HG02884 (cell line): ENCODE data around the gene RILPL2.
"Not testable (repeated sequence)": the region's sequence is repeated elsewhere in the genome, so short reads cannot be mapped to it uniquely, and the experiment has no call there.

Source experiments
- ATAC-seq: cut with Tn5 transposase; IDR thresholded peaks from one replicate; pipeline ENCODE4 v1.9.1; 2021; ENCODE audit warnings: mild to moderate bottlenecking, moderate library complexity; ENCODE audit not compliant: unreplicated experiment

RILPL2 gene

GRCh38 chr12:123436017-123436964 lies at the start of gene RILPL2:
Gene RILPL2 (minus strand): TSS chr12:123436684. CDS start chr12:123436420, 264 bp downstream.
- ATAC-seq: peak; percentile 63

GRCh38 chr12:123485756-123486155 lies 49.3 kb upstream of the RILPL2 start:
- no peak for ATAC-seq

GRCh38 chr12:123483602-123484248 lies 47.2 kb upstream of the RILPL2 start:
- ATAC-seq: no peak

- ATAC-seq: no peak
Observed at GRCh38 chr12:123482876-123483275, 46.4 kb upstream of the RILPL2 start.

- ATAC-seq: not testable (repeated sequence)
Observed at GRCh38 chr12:123481251-123481650, 44.8 kb upstream of the RILPL2 start.

- ATAC-seq: no peak
Observed at GRCh38 chr12:123479442-123480180, 43.1 kb upstream of the RILPL2 start.

- ATAC-seq: no peak
Observed at GRCh38 chr12:123478762-123479161, 42.3 kb upstream of the RILPL2 start.

GRCh38 chr12:123478069-123478468 lies 41.6 kb upstream of the RILPL2 start:
- no peak for ATAC-seq

- no peak for ATAC-seq
Observed at GRCh38 chr12:123475246-123475703, 38.8 kb upstream of the RILPL2 start.

GRCh38 chr12:123474485-123475245 lies 38.2 kb upstream of the RILPL2 start:
- ATAC-seq: no peak

- no peak for ATAC-seq
Observed at GRCh38 chr12:123472438-123472849, 36.0 kb upstream of the RILPL2 start.

- no peak for ATAC-seq
Observed at GRCh38 chr12:123471374-123472068, 35.0 kb upstream of the RILPL2 start.

GRCh38 chr12:123469978-123470377 lies 33.5 kb upstream of the RILPL2 start:
- no peak for ATAC-seq

GRCh38 chr12:123468786-123469185 lies 32.3 kb upstream of the RILPL2 start:
- peak; percentile 72 for ATAC-seq

- no peak for ATAC-seq
Observed at GRCh38 chr12:123465084-123465483, 28.6 kb upstream of the RILPL2 start.

- not testable (repeated sequence) for ATAC-seq
Observed at GRCh38 chr12:123463174-123463573, 26.7 kb upstream of the RILPL2 start.

- ATAC-seq: peak; percentile 51
Observed at GRCh38 chr12:123457980-123458779, 21.7 kb upstream of the RILPL2 start, which contains the start of gene SNRNP35. Gene SNRNP35 (plus strand): TSS chr12:123458139. CDS start chr12:123465541, 7,402 bp downstream.

GRCh38 chr12:123453165-123453564 lies 16.7 kb upstream of the RILPL2 start:
- ATAC-seq: no peak

GRCh38 chr12:123452276-123452550 lies 15.7 kb upstream of the RILPL2 start:
- ATAC-seq: not testable (repeated sequence)
